HG02943 (cell line): ENCODE results near the gene OR5AS1.
"Not testable (repeated sequence)": the region's sequence is repeated elsewhere in the genome, so short reads cannot be mapped to it uniquely, and the experiment has no call there.

ENCODE experiments used
- ATAC-seq: cut with Tn5 transposase; IDR thresholded peaks from one replicate; pipeline ENCODE4 v1.9.1; 2021; ENCODE audit warnings: mild to moderate bottlenecking, low read depth, moderate library complexity; ENCODE audit not compliant: unreplicated experiment

OR5AS1 gene

DNA sequence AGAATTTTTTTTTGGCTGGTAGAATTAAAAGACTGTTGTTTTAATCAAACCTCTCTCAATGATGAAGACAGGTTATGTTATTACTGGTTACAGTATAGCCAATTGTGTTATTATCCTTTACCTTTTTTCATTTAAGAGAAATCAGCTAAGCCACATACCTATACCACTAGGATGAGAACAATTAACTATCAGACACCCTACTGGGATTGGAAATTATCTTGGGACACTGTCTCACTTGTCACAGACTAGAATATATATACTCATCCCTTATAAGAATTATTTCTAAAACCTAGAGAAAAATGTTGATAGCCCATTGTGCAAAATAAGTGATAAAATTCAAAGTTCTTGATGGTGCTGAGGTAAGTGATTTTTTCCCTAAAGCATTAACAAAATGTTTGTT is at the start of gene OR5AS1:
Gene OR5AS1, plus strand, starts transcription at position 301 of the 400 bp plus-strand sequence. CDS start 2,765 bp downstream, outside the sequence.
- no peak for ATAC-seq

DNA sequence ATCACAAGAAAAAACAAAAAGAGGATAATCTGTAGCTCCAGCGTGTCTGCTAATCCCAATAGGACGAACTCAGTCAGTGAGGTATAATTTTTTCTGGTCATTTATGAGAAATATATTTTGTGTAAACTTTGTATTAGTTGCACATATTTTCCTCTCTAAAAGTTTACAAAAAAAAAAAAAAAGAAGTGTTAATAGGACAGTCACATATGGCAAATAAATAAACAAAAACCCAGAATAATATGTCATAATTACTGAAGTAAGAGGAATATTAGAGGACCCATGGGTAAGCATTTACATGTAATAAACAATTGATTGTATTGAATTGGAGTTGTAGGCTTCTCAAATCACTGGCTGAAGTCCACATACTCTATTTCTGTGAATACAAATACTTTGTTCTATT is 32.9 kb upstream of the OR5AS1 start, which contains the start of gene OR5F1:
Gene OR5F1, minus strand, starts transcription at position 101 of the 400 bp plus-strand sequence. Its CDS starts 0 bp downstream, at position 101.
- no peak for ATAC-seq

DNA sequence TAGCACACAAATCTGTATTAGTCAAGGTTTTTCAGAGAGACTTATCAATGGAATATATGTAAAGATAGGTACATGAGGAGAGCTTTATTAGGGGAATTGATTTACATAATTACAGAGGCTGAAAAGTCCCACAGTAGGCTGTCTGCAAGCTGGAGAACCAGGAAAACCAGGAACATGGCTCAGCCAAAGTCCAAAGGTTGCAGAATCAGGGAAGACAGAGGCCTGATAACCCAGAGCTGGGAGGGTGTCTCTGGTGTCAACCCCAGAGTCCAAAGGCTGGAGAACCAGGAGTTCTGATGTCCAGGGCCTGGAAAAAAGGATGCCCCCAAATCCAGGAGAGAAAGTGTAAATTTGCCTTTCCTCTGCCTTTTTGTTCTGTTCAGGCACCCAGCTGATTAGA is 16.7 kb upstream of the OR5AS1 start:
- ATAC-seq, result no peak

DNA sequence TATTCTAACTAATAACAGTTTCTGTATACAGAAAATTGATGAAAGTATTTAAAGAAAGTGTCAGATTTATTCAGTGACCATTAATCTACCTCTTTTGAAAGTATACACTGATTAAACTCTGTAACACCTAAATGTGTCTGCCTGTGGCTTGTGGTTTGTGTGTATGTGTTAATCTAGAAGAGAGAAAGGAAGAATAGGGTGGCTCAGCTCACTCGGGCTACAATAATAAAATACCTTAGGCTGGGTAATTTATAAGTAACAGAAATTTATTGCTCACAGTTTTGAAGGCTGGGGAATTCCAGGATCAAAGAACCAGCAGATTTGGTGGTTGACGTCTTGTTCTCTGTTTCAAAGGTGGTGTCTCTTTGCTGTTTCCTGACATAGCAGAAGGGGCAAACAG is 13.6 kb upstream of the OR5AS1 start:
- ATAC-seq, result no peak

DNA sequence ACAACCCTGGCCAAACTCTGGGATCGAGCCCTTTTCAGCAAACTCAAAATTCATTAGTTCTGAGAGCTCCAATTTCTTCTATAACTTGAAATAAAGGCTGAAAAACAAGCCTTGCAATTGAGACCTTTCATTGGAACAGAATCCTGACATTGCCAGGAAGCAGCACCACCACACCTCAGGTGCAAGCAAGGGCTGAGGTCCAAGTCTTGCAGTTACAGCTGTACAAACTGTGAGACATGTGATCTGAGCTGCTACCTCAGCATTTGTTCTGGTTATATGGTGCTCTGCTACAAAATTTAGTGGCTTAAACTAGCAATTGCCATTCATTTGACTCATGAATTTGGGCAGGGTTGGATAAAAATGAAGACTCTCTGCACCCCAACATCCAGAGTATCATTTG is 18.1 kb downstream of the OR5AS1 start:
- no peak for ATAC-seq

DNA sequence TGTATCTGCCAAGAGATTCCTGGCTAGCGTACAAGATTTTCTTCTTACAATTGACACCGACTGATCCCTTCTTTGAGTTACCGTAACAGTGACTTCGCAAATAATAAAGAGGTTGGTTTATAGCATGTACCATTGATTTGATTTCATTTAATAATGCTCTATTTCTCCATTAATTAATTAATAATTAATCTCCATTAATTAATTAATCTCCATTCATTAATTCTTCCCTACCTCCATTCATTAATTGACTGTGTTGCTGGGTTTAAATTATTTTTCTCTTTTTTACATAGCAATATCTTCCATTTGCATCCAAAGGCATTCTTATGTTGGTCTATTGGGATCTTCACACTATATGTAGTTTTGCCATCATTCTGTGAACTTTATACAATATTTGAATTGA is 21.0 kb downstream of the OR5AS1 start:
- no peak for ATAC-seq

DNA sequence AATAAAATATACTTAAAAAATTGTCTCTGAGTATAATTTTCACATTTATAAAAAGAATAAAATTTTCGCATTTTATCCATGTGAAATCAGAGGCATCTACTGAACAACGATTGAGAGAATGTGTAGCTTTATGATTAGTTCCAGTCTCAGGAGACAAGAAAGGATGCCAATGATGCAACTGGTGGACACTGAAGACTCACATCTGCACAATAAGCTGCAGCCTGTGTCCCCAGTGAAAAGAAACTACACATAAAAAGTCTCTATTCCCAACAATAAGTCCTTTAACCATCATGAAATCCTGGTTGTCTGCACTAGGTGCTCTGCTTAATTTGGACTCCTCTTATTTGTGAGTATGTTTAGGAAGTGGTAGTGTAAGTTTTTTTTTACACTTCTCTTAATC is 22.0 kb downstream of the OR5AS1 start:
- no peak for ATAC-seq

DNA sequence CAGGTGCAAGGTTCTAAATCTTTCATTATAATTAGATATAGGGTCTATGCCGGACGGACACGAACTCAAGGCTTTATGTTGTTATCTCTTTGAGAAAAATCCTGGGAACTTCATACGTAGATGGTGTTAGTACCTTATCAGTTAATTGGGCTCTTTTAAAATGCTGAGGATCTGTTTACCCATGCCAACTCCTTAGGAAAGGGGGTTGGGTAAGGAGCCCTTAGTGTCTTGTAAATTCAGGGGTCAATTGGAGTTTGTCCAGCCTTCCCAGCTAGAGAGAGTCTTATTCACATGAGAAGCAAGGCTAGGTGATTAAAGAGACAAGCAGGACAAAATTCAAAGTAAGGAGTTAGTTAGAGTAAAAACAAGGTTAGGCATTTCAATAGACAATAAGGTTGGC is 28.9 kb downstream of the OR5AS1 start:
- ATAC-seq, result not testable (repeated sequence)

DNA sequence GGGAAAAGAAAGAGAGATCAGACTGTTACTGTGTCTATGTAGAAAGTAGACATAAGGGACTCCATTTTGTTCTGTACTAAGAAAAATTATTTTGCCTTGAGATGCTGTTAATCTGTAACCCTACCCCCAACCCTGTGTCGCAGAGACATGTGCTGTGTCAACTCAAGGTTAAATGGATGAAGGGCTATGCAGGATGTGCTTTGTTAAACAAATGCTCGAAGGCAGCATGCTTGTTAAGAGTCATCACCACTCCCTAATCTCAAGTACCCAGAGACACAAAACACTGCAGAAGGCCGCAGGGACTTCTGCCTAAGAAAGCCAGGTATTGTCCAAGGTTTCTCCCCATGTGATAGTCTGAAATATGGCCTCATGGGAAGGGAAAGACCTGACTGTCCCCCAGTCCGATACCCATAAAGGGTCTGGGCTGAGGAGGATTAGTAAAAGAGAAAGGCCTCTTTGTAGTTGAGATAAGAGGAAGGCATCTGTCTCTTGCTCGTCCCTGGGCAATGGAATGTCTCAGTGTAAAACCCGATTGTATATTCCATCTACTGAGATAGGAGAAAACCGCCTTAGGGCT is 30.3 kb downstream of the OR5AS1 start:
- ATAC-seq, result not testable (repeated sequence)

DNA sequence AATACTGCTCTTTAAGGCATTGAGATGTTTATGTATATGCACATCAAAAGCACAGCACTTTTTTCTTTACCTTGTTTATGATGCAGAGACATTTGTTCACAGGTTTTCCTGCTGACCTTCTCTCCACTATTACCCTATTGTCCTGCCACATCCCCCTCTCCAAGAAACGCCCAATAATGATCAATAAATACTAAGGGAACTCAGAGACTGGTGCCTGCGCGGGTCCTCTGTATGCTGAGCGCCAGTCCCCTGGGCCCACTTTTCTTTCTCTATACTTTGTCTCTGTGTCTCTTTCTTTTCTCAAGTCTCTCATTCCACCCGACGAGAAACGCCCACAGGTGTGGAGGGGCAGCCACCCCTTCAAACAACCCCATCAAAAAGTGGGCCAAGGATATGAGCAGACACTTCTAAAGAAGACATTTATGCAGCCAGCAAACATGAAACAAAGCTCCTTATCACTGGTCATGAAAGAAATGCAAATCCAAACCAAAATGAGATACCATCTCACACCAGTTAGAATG is 30.9 kb downstream of the OR5AS1 start:
- not testable (repeated sequence) for ATAC-seq

DNA sequence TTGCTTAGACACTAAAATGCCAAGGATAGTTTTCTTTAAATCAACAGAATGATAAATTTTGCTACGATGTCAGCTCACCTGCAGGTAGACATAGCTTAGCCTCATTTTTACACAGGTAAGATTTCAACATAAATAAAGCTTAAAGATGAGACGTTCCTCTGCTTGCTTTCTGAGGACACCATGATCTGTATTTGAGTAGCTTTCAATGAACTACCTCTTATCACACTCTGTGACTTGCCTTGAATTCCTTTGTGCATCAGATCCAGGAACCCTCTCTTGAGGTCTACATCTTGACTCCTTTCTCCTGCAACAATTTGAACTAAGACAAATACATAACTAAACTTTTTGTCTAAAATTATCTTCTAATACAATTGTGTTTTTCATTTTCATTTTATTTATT is 39.5 kb downstream of the OR5AS1 start:
- no peak for ATAC-seq
